Hepatocyte (in vitro differentiated cells): ENCODE results near the gene GAD1.

Experiments used
- CTCF ChIP-seq: fragments of 200-600 bp; sonication (generic); IDR thresholded peaks from 2 replicates; pipeline ENCODE4 v1.5.1; 2016; ENCODE audit warnings: antibody characterized with exemption, mild to moderate bottlenecking; ENCODE audit not compliant: poor library complexity
- EZH2 ChIP-seq: fragments of 200-600 bp; sonication (generic); IDR thresholded peaks from 2 replicates; pipeline ENCODE4 v1.6.1; 2016; ENCODE audit warnings: antibody characterized with exemption, mild to moderate bottlenecking, borderline replicate concordance
- EZH2phosphoT487 ChIP-seq: fragments of 200-600 bp; sonication (generic); IDR thresholded peaks from one replicate; pipeline ENCODE4 v1.6.1; 2018; ENCODE audit warnings: antibody characterized with exemption, mild to moderate bottlenecking, low read depth, moderate library complexity; ENCODE audit not compliant: unreplicated experiment, severe bottlenecking

GRCh38 chr2:170905864-170906263 is 89.2 kb downstream of the GAD1 start:
- TF ChIP-seq CTCF = no peak
- TF ChIP-seq EZH2phosphoT487 = no peak
- no peak for TF ChIP-seq EZH2
